ENCODE results near the gene MARCHF6.

DNA sequence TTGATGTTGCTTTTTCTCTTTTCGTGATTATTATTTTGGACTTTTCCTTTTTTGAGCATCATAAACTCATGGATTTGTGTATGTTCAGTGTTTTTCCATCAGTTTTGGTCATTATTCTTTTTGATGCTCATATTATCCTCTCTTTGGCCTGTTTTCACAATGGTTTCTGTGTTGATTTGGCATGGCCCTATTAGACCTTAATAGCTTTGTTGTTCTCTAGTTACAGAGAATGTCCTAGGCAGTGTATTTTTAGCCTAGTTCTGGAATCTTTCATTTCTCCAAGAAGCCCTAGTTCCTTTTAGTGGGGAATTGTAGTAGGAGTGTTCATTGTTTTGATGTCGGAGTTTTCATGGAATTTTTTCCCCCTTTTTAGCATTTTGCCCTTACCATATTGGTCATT is 46.9 kb downstream of the MARCHF6 start:
- TF ChIP-seq, protein P1, sequence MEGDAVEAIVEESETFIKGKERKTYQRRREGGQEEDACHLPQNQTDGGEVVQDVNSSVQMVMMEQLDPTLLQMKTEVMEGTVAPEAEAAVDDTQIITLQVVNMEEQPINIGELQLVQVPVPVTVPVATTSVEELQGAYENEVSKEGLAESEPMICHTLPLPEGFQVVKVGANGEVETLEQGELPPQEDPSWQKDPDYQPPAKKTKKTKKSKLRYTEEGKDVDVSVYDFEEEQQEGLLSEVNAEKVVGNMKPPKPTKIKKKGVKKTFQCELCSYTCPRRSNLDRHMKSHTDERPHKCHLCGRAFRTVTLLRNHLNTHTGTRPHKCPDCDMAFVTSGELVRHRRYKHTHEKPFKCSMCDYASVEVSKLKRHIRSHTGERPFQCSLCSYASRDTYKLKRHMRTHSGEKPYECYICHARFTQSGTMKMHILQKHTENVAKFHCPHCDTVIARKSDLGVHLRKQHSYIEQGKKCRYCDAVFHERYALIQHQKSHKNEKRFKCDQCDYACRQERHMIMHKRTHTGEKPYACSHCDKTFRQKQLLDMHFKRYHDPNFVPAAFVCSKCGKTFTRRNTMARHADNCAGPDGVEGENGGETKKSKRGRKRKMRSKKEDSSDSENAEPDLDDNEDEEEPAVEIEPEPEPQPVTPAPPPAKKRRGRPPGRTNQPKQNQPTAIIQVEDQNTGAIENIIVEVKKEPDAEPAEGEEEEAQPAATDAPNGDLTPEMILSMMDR (IDR thresholded peaks at IDR 0.05), result no peak
- no peak for TF ChIP-seq POLR2A (IDR thresholded peaks at IDR 0.05)

All from esophagus squamous epithelium (tissue), 4 donors.